Embryonic facial prominence (tissue), 1 donor: ENCODE results near the gene MXD1.
"Not testable (repeated sequence)": the region's sequence is repeated elsewhere in the genome, so short reads cannot be mapped to it uniquely, and the experiment has no call there.

ENCODE experiments used
- DNase-seq: peaks from one replicate; pipeline ENCODE4 v3.0.0-alpha.2; 2016; ENCODE audit errors: extremely low spot score

The MXD1 gene

GRCh38 chr2:69933254-69933828 is 18.4 kb downstream of the MXD1 start:
- DNase-seq = no peak

GRCh38 chr2:69933839-69934613 is 19.1 kb downstream of the MXD1 start:
- DNase-seq = no peak

GRCh38 chr2:69934614-69934908 is 19.7 kb downstream of the MXD1 start:
- no peak for DNase-seq

GRCh38 chr2:69935011-69935410 is 20.1 kb downstream of the MXD1 start:
- DNase-seq = no peak

- DNase-seq = no peak
Observed at GRCh38 chr2:69936906-69937305, 22.0 kb downstream of the MXD1 start.

- DNase-seq = no peak
Observed at GRCh38 chr2:69937968-69938367, 23.1 kb downstream of the MXD1 start.

- DNase-seq = no peak
Observed at GRCh38 chr2:69939722-69940121, 24.8 kb downstream of the MXD1 start.

GRCh38 chr2:69940691-69941090 is 25.8 kb downstream of the MXD1 start:
- no peak for DNase-seq

- no peak for DNase-seq
Observed at GRCh38 chr2:69943000-69943842, 28.3 kb downstream of the MXD1 start.

GRCh38 chr2:69943843-69944525 is 29.1 kb downstream of the MXD1 start:
- DNase-seq = no peak

- DNase-seq = no peak
Observed at GRCh38 chr2:69944756-69945155, 29.8 kb downstream of the MXD1 start.

- no peak for DNase-seq
Observed at GRCh38 chr2:69945441-69945840, 30.5 kb downstream of the MXD1 start.

GRCh38 chr2:69945941-69946340 is 31.0 kb downstream of the MXD1 start:
- no peak for DNase-seq

- DNase-seq = no peak
Observed at GRCh38 chr2:69946351-69947324, 31.7 kb downstream of the MXD1 start.

- DNase-seq = no peak
Observed at GRCh38 chr2:69947325-69947931, 32.5 kb downstream of the MXD1 start.

GRCh38 chr2:69948032-69948962 is 33.4 kb downstream of the MXD1 start:
- no peak for DNase-seq

GRCh38 chr2:69948963-69949645 is 34.2 kb downstream of the MXD1 start:
- DNase-seq = no peak

- no peak for DNase-seq
Observed at GRCh38 chr2:69950241-69950640, 35.3 kb downstream of the MXD1 start.

GRCh38 chr2:69950671-69951070 is 35.8 kb downstream of the MXD1 start:
- DNase-seq = not testable (repeated sequence)
